HL-60 (cell line): Measurements from ENCODE around the gene SIVA1.

ENCODE experiments used
- DNase-seq, 2 experiments: peaks; one replicate each; pipeline ENCODE4 v3.0.0-alpha.2; 2010 to 2020; ENCODE audit warnings: low read depth in 1 of 2, low spot score in 1 of 2
- H3K27ac ChIP-seq: fragments of 250-450 bp; sonication (Bioruptor Pico); replicated peaks from 2 replicates; pipeline ENCODE4 v1.5.1; 2020; ENCODE audit warnings: mild to moderate bottlenecking, moderate library complexity
- H3K27me3 ChIP-seq: fragments of 250-450 bp; sonication (Bioruptor Pico); 2 replicates; pipeline ENCODE4 v1.5.1; 2021; ENCODE audit warnings: mild to moderate bottlenecking, moderate library complexity; ENCODE audit not compliant: insufficient read depth, poor library complexity, severe bottlenecking
- H3K4me3 ChIP-seq: replicated peaks from 2 replicates; pipeline ENCODE4 v1.5.1; 2011; ENCODE audit warnings: mild to moderate bottlenecking, control low read depth, low read length; ENCODE audit not compliant: insufficient read depth
- GABPA ChIP-seq: IDR thresholded peaks from 2 replicates; pipeline ENCODE4 v1.6.1; 2012; ENCODE audit warnings: low read depth
- POLR2AphosphoS5 ChIP-seq: IDR thresholded peaks from 2 replicates; pipeline ENCODE4 v1.6.1; 2012; ENCODE audit warnings: low read depth
- SPI1 ChIP-seq: IDR thresholded peaks from 2 replicates; pipeline ENCODE4 v1.6.1; 2012; ENCODE audit warnings: low read depth, mild to moderate bottlenecking, borderline replicate concordance
- TF ChIP-seq, protein P1 (sequence below): IDR thresholded peaks from 2 replicates; pipeline ENCODE4 v1.6.1; 2012; ENCODE audit warnings: low read depth; ENCODE audit not compliant: insufficient replicate concordance
- TF ChIP-seq, protein P2 (sequence below): IDR thresholded peaks from one replicate; pipeline ENCODE4 v1.5.1; 2011; ENCODE audit warnings: low read length, control low read depth, inconsistent platforms; ENCODE audit not compliant: insufficient read depth

SIVA1 gene

DNA sequence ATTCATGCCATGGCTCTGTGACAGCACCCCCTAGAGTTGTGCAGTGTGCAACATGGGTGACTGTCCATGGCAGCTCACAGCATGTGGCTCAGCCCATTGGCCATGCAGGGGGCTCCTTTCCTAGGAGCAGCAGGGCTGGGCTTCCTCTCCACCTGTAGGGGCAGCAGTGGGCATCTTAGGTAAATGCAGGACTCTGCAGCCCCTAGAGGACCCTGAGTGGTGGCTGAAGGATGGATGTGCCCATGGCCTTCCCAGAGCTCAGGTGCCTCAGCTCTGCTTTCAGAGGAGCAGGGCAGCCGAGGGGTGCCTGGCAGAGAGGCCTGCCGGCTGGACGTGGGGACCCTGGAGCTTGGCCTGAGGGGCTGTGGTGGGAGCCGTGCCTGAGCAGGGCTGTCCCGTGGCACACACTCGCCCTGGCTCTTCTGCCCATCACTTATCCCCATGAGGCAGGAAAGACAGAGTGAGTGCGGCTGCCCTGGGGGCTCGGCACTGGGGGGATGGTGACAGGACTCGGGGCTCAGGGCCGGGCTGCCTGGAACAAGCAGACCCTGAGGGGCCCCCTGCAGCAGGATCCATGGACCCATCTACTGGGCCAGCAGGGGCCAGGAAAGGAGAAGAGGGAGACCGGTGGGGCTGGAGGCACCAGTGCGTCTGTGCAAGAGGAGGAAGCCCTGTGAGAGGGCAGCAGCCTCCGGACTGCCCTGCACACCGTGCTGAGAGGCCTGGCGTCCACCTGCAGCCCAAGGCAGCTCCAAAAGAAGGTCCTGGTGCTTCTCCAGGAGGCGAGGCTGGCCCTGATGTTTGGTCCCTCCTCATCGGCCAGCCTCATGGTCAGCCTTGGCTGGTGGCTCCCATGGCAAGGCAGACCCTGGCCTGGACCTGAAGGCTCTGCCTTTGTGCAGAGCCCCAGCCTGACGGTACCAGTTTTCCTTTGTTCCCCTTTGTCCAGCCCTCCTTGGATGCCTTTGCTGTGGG is 21.3 kb upstream of the SIVA1 start:
- DNase-seq, result no peak
- Histone ChIP-seq H3K27me3 (peaks cover 17% of the 10 kb centered on the region), H3K4me3 (no peak overlapping the region), H3K27ac (no peak overlapping the region)
- no peak for TF ChIP-seq SPI1
- TF ChIP-seq, protein P1, sequence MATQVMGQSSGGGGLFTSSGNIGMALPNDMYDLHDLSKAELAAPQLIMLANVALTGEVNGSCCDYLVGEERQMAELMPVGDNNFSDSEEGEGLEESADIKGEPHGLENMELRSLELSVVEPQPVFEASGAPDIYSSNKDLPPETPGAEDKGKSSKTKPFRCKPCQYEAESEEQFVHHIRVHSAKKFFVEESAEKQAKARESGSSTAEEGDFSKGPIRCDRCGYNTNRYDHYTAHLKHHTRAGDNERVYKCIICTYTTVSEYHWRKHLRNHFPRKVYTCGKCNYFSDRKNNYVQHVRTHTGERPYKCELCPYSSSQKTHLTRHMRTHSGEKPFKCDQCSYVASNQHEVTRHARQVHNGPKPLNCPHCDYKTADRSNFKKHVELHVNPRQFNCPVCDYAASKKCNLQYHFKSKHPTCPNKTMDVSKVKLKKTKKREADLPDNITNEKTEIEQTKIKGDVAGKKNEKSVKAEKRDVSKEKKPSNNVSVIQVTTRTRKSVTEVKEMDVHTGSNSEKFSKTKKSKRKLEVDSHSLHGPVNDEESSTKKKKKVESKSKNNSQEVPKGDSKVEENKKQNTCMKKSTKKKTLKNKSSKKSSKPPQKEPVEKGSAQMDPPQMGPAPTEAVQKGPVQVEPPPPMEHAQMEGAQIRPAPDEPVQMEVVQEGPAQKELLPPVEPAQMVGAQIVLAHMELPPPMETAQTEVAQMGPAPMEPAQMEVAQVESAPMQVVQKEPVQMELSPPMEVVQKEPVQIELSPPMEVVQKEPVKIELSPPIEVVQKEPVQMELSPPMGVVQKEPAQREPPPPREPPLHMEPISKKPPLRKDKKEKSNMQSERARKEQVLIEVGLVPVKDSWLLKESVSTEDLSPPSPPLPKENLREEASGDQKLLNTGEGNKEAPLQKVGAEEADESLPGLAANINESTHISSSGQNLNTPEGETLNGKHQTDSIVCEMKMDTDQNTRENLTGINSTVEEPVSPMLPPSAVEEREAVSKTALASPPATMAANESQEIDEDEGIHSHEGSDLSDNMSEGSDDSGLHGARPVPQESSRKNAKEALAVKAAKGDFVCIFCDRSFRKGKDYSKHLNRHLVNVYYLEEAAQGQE, result no peak
- TF ChIP-seq, protein P2, sequence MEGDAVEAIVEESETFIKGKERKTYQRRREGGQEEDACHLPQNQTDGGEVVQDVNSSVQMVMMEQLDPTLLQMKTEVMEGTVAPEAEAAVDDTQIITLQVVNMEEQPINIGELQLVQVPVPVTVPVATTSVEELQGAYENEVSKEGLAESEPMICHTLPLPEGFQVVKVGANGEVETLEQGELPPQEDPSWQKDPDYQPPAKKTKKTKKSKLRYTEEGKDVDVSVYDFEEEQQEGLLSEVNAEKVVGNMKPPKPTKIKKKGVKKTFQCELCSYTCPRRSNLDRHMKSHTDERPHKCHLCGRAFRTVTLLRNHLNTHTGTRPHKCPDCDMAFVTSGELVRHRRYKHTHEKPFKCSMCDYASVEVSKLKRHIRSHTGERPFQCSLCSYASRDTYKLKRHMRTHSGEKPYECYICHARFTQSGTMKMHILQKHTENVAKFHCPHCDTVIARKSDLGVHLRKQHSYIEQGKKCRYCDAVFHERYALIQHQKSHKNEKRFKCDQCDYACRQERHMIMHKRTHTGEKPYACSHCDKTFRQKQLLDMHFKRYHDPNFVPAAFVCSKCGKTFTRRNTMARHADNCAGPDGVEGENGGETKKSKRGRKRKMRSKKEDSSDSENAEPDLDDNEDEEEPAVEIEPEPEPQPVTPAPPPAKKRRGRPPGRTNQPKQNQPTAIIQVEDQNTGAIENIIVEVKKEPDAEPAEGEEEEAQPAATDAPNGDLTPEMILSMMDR, result no peak
- TF ChIP-seq POLR2AphosphoS5, result no peak
- TF ChIP-seq GABPA, result no peak

DNA sequence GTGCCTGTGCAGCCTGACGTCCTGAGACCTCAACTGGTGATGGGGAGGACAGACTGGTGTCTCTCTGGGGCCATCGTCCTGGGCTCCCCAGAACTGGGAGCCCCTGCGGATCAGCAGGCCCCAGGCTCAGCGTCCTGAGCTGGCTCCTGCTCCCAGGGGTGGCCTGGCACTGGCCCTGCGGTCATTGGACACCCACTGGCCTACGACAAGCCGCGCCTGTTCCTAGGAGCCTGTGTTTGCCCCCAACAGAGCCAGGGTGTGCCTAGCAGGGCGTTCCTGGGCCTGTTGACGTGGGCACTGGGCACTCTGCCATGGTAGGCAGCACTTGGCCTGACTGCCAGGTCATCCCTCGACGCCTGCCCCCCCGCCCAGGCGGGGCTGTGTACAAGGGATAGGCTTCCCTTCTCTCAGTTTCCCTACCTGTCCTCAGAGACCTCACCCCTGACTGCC is 20.6 kb upstream of the SIVA1 start:
- Histone ChIP-seq H3K27me3 (peaks cover 10% of the 10 kb centered on the region), H3K27ac (no peak overlapping the region), H3K4me3 (no peak overlapping the region)
- TF ChIP-seq SPI1, result no peak
- TF ChIP-seq, protein P1, result no peak
- no peak for TF ChIP-seq GABPA
- TF ChIP-seq, protein P2, result no peak
- no peak for TF ChIP-seq POLR2AphosphoS5
- no peak for DNase-seq

DNA sequence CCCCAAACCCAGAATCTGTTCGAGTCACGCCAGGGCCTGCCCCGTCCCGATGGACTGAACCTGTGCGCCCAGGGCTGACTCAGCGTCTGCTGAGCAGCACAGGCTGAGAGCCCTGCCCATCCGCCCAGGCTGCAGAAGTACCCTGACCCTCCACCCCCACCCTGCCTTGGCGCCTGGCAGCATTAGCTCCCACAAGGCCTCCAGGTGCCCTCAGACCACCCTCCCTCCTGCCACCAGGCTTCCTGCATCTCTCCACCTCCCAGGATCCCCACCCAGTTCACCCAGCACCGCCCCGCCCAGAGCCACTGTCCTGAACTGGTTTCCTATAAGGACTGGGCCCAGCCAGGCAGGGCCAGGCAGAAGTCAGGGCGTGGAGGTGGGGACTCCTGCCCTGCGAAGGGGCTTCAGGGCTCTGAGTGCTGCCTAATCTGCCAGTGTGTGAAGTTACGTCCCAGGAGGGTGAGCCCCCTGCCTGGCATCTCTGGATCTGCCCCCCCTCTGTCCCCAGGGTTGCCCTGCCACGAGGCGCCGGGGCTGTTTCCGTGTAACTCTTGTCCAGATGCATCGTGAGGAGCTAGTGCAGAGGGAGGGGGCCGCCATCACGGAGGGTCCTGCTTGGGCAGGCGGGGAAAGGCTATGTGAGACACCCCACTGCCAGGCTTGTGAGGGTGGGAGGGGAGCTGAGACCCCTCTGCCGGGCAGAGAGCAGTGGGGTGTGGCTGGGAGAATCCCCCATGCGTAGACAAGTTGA is 19.8 kb upstream of the SIVA1 start:
- no peak for DNase-seq
- no peak overlapping the region for H3K27ac ChIP-seq
- TF ChIP-seq GABPA (no peak), SPI1 (no peak), POLR2AphosphoS5 (no peak)
- TF ChIP-seq, protein P1, result no peak
- TF ChIP-seq, protein P2, result no peak
- H3K4me3 ChIP-seq, result no peak overlapping the region
- peaks cover 4% of the 10 kb centered on the region for H3K27me3 ChIP-seq
